ENCODE results near the gene GNG12. TPM values are rescaled to one million over a fixed set of nuclear protein-coding genes. Genes with fewer than 3 reads are reported as not detected.

Gene GNG12
- total RNA-seq, 1 experiment from 2014 or later = 102 TPM

DNA sequence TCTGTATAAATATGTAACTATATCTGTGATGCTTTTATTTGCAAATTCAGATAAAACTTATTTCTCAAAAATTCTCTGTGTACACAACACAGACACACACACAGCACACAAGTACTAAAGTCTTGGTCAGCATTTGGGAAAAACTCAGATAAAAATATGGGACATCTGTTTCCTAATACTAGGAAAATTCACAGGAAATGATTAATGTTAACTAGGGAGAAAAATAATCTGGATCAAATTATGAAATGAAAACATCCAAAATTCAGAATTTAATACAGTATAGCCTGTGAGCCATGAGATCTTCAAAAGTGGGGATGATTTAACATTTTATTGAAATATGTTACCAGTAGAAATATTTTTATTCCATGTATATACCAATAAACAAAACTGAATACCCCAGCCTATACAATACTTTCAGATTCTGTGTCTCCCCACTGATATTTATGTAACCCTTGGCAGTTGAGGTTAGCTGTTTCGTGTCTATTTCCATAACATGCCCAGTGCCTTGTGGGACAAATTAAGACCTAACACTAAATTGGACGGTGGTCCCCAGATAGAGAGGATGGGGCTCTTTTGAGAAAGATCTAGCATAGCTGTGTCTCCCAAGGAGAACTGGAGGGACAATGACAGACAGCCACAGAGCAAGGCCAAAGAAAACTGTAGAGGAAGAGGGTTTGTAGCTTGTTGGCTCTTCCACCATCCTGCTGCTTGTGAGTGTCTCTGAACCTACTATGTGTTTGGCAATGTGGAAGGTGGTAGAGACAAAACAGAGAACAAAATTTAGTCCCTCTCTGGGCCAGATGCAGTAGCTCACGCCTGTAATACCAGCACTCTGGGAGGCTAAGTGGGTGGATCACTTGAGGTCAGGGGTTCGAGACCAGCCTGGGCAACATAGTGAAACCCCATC lies 47.2 kb downstream of the GNG12 start:
- H3K4me2 ChIP-seq = no peak overlapping the region
- no peaks in the 10 kb centered on the region for H4K20me1 ChIP-seq (ENCODE audit: insufficient read depth)
- intact Hi-C loops (cut with micrococcal nuclease; ENCODE audit: unreplicated experiment) = no loop called here
- ChIA-PET CTCF (no interaction called here), POLR2A (ENCODE audit: unreplicated experiment) (no interaction called here)
- no TSS peak for BruUV-seq (replicated peaks)
- no peak overlapping the region for H2AFZ ChIP-seq
- H3K9me2 ChIP-seq (ENCODE audit: insufficient read depth) = no peaks in the 10 kb centered on the region
- H3F3A ChIP-seq (ENCODE audit: insufficient read depth, low read depth) = peaks cover 2% of the 10 kb centered on the region; the same call in 1 of the 2 replicates
- peaks cover 37% of the 10 kb centered on the region for H3K79me2 ChIP-seq (ENCODE audit: low read depth)
- DNase-seq = no peak
- no peaks in the 10 kb centered on the region for H3K36me3 ChIP-seq (ENCODE audit: low read depth)
- no peaks in the 10 kb centered on the region for H3K27me3 ChIP-seq (ENCODE audit: insufficient read depth, low read depth)
- no peak for TF ChIP-seq EZH2 (IDR thresholded peaks at IDR 0.05; ENCODE audit: low read depth)
- TF ChIP-seq, protein P1, sequence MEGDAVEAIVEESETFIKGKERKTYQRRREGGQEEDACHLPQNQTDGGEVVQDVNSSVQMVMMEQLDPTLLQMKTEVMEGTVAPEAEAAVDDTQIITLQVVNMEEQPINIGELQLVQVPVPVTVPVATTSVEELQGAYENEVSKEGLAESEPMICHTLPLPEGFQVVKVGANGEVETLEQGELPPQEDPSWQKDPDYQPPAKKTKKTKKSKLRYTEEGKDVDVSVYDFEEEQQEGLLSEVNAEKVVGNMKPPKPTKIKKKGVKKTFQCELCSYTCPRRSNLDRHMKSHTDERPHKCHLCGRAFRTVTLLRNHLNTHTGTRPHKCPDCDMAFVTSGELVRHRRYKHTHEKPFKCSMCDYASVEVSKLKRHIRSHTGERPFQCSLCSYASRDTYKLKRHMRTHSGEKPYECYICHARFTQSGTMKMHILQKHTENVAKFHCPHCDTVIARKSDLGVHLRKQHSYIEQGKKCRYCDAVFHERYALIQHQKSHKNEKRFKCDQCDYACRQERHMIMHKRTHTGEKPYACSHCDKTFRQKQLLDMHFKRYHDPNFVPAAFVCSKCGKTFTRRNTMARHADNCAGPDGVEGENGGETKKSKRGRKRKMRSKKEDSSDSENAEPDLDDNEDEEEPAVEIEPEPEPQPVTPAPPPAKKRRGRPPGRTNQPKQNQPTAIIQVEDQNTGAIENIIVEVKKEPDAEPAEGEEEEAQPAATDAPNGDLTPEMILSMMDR (conservative IDR thresholded peaks at IDR 0.05) = no peak
- no peak overlapping the region for H3K4me3 ChIP-seq
- no peaks in the 10 kb centered on the region for H3K9me3 ChIP-seq (ENCODE audit: insufficient read depth, low read depth)
- H3K27ac ChIP-seq = no peak overlapping the region
- H3K4me1 ChIP-seq (replicated peaks; ENCODE audit: insufficient read depth) = peaks cover 6% of the 10 kb centered on the region

DNA sequence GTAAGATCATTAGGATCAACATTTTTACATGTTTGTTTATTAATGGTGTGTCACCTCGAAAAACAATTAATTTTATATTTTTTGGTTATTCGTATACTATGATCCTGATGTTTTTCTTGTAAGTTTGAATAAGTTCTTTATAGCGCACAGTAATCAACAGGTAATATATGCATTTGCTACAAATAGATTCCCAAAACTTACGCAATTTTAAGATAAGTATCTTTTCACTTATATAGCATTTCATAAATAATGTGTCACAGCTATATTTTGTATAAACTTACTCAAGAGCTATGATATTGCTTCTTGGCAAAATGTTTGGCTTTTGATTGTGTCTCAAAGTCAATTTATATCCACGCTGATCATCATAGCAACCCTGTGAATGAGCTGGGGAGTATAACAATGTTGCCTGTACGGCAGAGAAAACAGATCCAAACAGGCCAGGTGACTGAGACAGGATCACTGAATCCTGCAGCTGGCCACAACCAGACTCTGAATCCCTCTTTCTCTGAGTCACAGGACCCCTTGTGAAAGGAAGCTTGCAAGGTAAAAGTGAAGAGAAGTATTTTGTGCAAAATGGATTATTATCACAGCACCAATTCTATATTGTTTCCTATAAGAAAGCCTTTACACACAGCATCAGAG lies 48.6 kb downstream of the GNG12 start:
- POLR2A ChIA-PET (ENCODE audit: unreplicated experiment) = no interaction called here
- Histone ChIP-seq H3F3A (ENCODE audit: insufficient read depth, low read depth) (no peaks in the 10 kb centered on the region), H3K27me3 (ENCODE audit: insufficient read depth, low read depth) (no peaks in the 10 kb centered on the region), H3K36me3 (ENCODE audit: low read depth) (no peaks in the 10 kb centered on the region), H3K9me3 (ENCODE audit: insufficient read depth, low read depth) (no peaks in the 10 kb centered on the region), H3K79me2 (ENCODE audit: low read depth) (peaks cover 24% of the 10 kb centered on the region), H3K4me3 (no peak overlapping the region), H3K4me1 (replicated peaks; ENCODE audit: insufficient read depth) (no peaks in the 10 kb centered on the region), H3K9me2 (ENCODE audit: insufficient read depth) (no peaks in the 10 kb centered on the region), H4K20me1 (ENCODE audit: insufficient read depth) (no peaks in the 10 kb centered on the region), H2AFZ (no peak overlapping the region), H3K4me2 (no peak overlapping the region), H3K27ac (no peak overlapping the region)
- DNase-seq = no peak
- no peak for TF ChIP-seq EZH2 (IDR thresholded peaks at IDR 0.05; ENCODE audit: low read depth)
- intact Hi-C loops (cut with micrococcal nuclease; ENCODE audit: unreplicated experiment) = no loop called here
- CTCF ChIA-PET = no interaction called here
- no TSS peak for BruUV-seq (replicated peaks)

DNA sequence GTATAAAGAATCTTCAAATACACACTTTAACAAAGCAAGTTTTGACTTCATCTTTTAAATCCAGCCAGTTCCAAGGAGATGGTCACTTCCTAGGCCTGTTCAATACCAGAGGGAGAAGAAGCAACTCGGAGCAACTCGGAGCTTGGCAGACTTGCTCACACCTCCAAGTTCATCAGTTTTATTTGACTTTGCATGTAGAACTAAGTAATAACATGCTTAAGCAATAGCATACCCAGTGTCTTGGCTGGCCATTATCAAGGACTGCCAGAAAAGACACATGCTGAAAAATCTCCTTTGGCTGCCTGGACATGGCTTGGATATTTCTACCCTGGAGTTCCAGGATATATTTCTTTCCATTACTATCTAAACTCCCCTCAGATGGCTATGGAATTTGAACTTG lies 52.6 kb downstream of the GNG12 start:
- Histone ChIP-seq H3K27ac (no peak overlapping the region), H3K4me2 (no peak overlapping the region), H3K9me3 (ENCODE audit: insufficient read depth, low read depth) (no peaks in the 10 kb centered on the region), H3K9me2 (ENCODE audit: insufficient read depth) (no peaks in the 10 kb centered on the region), H2AFZ (no peak overlapping the region), H3K36me3 (ENCODE audit: low read depth) (no peaks in the 10 kb centered on the region), H3K79me2 (ENCODE audit: low read depth) (peaks cover 16% of the 10 kb centered on the region), H3K4me3 (no peak overlapping the region), H4K20me1 (ENCODE audit: insufficient read depth) (peaks cover 6% of the 10 kb centered on the region; the same call in 1 of the 2 replicates), H3K27me3 (ENCODE audit: insufficient read depth, low read depth) (no peaks in the 10 kb centered on the region), H3F3A (ENCODE audit: insufficient read depth, low read depth) (no peaks in the 10 kb centered on the region), H3K4me1 (replicated peaks; ENCODE audit: insufficient read depth) (no peaks in the 10 kb centered on the region)
- no peak for TF ChIP-seq EZH2 (IDR thresholded peaks at IDR 0.05; ENCODE audit: low read depth)
- TF ChIP-seq, protein P1 (conservative IDR thresholded peaks at IDR 0.05) = no peak
- CTCF ChIA-PET = no interaction called here
- no TSS peak for BruUV-seq (replicated peaks)
- POLR2A ChIA-PET (ENCODE audit: unreplicated experiment) = no interaction called here
- DNase-seq = no peak
- intact Hi-C loops (cut with micrococcal nuclease; ENCODE audit: unreplicated experiment) = no loop called here

Data from PC-9 (cell line).